SK-N-MC (cell line): ENCODE results near the gene VWA1.
"Not testable (repeated sequence)": the region's sequence is repeated elsewhere in the genome, so short reads cannot be mapped to it uniquely, and the experiment has no call there.

Experiments
- EZH2 ChIP-seq: fragments of 200-600 bp; sonication (generic); IDR thresholded peaks from one replicate; pipeline ENCODE4 v1.6.1; 2017; ENCODE audit warnings: antibody characterized with exemption
- FOXP2 ChIP-seq: optimal IDR thresholded peaks from 2 replicates; pipeline ENCODE3; 2011; ENCODE audit warnings: mild to moderate bottlenecking, moderate library complexity; ENCODE audit not compliant: insufficient read depth; ENCODE audit errors: extremely low read length, control extremely low read depth
- POLR2AphosphoS5 ChIP-seq: IDR thresholded peaks from 2 replicates; pipeline ENCODE4 v1.6.1; 2012; ENCODE audit warnings: mild to moderate bottlenecking, low read depth, low read length, borderline replicate concordance

DNA sequence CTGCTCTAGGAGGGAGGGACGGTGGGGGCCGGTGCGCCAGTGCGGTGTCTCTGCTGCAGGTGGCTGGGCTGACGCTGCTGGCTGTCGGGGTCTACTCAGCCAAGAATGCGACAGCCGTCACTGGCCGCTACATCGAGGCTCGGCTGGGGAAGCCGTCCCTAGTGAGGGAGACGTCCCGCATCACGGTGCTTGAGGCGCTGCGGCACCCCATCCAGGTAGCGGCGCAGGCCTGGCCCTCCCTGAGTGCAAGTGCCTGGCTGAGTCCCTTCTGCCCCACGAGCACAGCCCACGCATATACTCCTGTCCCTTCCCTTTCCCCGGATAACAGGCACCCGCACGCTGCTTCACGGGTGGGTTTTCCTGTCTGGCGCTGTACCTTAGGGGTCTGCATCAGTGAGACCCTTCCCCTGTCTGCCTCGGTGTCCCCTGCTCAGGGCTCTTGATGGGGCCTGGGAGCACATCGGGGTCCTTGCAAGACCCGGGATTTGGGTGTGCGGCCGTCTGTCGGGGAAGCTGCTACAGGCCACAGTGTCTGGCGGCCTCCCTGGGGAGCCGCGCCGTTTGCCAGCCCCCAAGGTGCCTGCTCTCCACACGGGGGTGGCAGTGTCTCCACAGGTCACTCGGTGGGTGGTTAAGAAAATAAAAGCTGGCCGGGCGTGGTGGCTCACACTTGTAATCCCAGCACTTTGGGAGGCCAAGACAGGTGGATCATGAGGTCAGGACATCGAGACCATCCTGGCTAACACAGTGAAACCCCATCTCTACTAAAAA, 19.0 kb downstream of the VWA1 start:
- TF ChIP-seq POLR2AphosphoS5, EZH2, FOXP2: not testable (repeated sequence)
